ENCODE data around the gene TRRAP.

Gene TRRAP

GRCh38 chr7:98921608-98922372 lies 43.5 kb downstream of the TRRAP start:
- Mint-ChIP-seq H3K4me3 (no peak overlapping the region), H3K4me1 (ENCODE audit: low read depth in 2 of 2) (peaks cover 0 to 2% of the 10 kb centered on the region in 2 donors), H3K27ac (no peak overlapping the region), H3K9me3 (no peaks in the 10 kb centered on the region), H3K36me3 (ENCODE audit: insufficient read depth) (peaks cover 97% of the 10 kb centered on the region), H3K27me3 (no peaks in the 10 kb centered on the region)
- ATAC-seq (replicated peaks) (no peak), DNase-seq (no peak)

GRCh38 chr7:98922392-98923187 lies 44.3 kb downstream of the TRRAP start:
- ATAC-seq (replicated peaks) (no peak), DNase-seq (no peak)
- Mint-ChIP-seq H3K27ac (peak overlapping the region in 1 of 2 donors; percentile 69), H3K4me1 (ENCODE audit: low read depth in 2 of 2) (peaks cover 0 to 2% of the 10 kb centered on the region in 2 donors), H3K36me3 (ENCODE audit: insufficient read depth) (peaks cover 95% of the 10 kb centered on the region), H3K4me3 (no peak overlapping the region), H3K9me3 (no peaks in the 10 kb centered on the region), H3K27me3 (no peaks in the 10 kb centered on the region)

GRCh38 chr7:98923512-98923911 lies 45.2 kb downstream of the TRRAP start:
- no peaks in the 10 kb centered on the region for H3K9me3 Mint-ChIP-seq
- H3K4me1 Mint-ChIP-seq (ENCODE audit: low read depth in 2 of 2), result peaks cover 0 to 2% of the 10 kb centered on the region in 2 donors
- H3K27me3 Mint-ChIP-seq, result no peaks in the 10 kb centered on the region
- no peak overlapping the region for H3K4me3 Mint-ChIP-seq
- DNase-seq, result no peak
- peak overlapping the region in 1 of 2 donors; percentile 23 for H3K27ac Mint-ChIP-seq
- H3K36me3 Mint-ChIP-seq (ENCODE audit: insufficient read depth), result peaks cover 94% of the 10 kb centered on the region
- no peak for ATAC-seq (replicated peaks)

- Mint-ChIP-seq H3K4me3 (no peak overlapping the region), H3K4me1 (ENCODE audit: low read depth in 2 of 2) (peaks cover 11 to 19% of the 10 kb centered on the region in 2 donors), H3K36me3 (ENCODE audit: insufficient read depth) (peaks cover 91% of the 10 kb centered on the region), H3K27ac (peak overlapping the region in 1 of 2 donors; percentile 11), H3K27me3 (no peaks in the 10 kb centered on the region), H3K9me3 (no peaks in the 10 kb centered on the region)
- ATAC-seq (replicated peaks), result no peak
- no peak for DNase-seq
Measured at GRCh38 chr7:98927125-98927524, 48.8 kb downstream of the TRRAP start.

- peak overlapping the region; percentile 50 to 93 for H3K27ac Mint-ChIP-seq
- H3K9me3 Mint-ChIP-seq, result no peaks in the 10 kb centered on the region
- H3K4me3 Mint-ChIP-seq, result peak overlapping the region; percentile 71 to 76
- H3K36me3 Mint-ChIP-seq (ENCODE audit: insufficient read depth), result peaks cover 85% of the 10 kb centered on the region
- no peak for DNase-seq
- peak; percentile 37 for ATAC-seq (replicated peaks)
- no peaks in the 10 kb centered on the region for H3K27me3 Mint-ChIP-seq
- H3K4me1 Mint-ChIP-seq (ENCODE audit: low read depth in 2 of 2), result peaks cover 14 to 19% of the 10 kb centered on the region in 2 donors
Measured at GRCh38 chr7:98930464-98930863, 52.1 kb downstream of the TRRAP start.

GRCh38 chr7:98930921-98931320 lies 52.6 kb downstream of the TRRAP start:
- Mint-ChIP-seq H3K27ac (peak overlapping the region; percentile 50 to 93), H3K4me3 (peak overlapping the region; percentile 71 to 76), H3K9me3 (no peaks in the 10 kb centered on the region), H3K27me3 (no peaks in the 10 kb centered on the region), H3K4me1 (ENCODE audit: low read depth in 2 of 2) (peaks cover 14 to 19% of the 10 kb centered on the region in 2 donors), H3K36me3 (ENCODE audit: insufficient read depth) (peaks cover 85% of the 10 kb centered on the region)
- DNase-seq (peak; percentile 27 to 39 (median 31)), ATAC-seq (replicated peaks) (peak; percentile 98)

- ATAC-seq (replicated peaks), result no peak
- H3K27ac Mint-ChIP-seq, result no peak overlapping the region
- DNase-seq, result no peak
- no peak overlapping the region for H3K4me3 Mint-ChIP-seq
- no peaks in the 10 kb centered on the region for H3K9me3 Mint-ChIP-seq
- H3K4me1 Mint-ChIP-seq (ENCODE audit: low read depth in 2 of 2), result peaks cover 14 to 19% of the 10 kb centered on the region in 2 donors
- H3K27me3 Mint-ChIP-seq, result no peaks in the 10 kb centered on the region
- peaks cover 89% of the 10 kb centered on the region for H3K36me3 Mint-ChIP-seq (ENCODE audit: insufficient read depth)
Measured at GRCh38 chr7:98933321-98933720, 55.0 kb downstream of the TRRAP start.

- H3K9me3 Mint-ChIP-seq, result no peaks in the 10 kb centered on the region
- ATAC-seq (replicated peaks) (no peak), DNase-seq (no peak)
- peak overlapping the region; percentile 49 to 60 for H3K27ac Mint-ChIP-seq
- peaks cover 14 to 19% of the 10 kb centered on the region in 2 donors for H3K4me1 Mint-ChIP-seq (ENCODE audit: low read depth in 2 of 2)
- peaks cover 90% of the 10 kb centered on the region for H3K36me3 Mint-ChIP-seq (ENCODE audit: insufficient read depth)
- H3K4me3 Mint-ChIP-seq, result no peak overlapping the region
- H3K27me3 Mint-ChIP-seq, result no peaks in the 10 kb centered on the region
Measured at GRCh38 chr7:98934267-98934666, 55.9 kb downstream of the TRRAP start.

- H3K9me3 Mint-ChIP-seq, result no peaks in the 10 kb centered on the region
- no peak for ATAC-seq (replicated peaks)
- H3K4me3 Mint-ChIP-seq, result no peak overlapping the region
- H3K4me1 Mint-ChIP-seq (ENCODE audit: low read depth in 2 of 2), result peaks cover 8 to 9% of the 10 kb centered on the region in 2 donors
- H3K27me3 Mint-ChIP-seq, result no peaks in the 10 kb centered on the region
- DNase-seq, result no peak
- peaks cover 92% of the 10 kb centered on the region for H3K36me3 Mint-ChIP-seq (ENCODE audit: insufficient read depth)
- H3K27ac Mint-ChIP-seq, result peak overlapping the region; percentile 26 to 60
Measured at GRCh38 chr7:98935811-98936210, 57.5 kb downstream of the TRRAP start.

GRCh38 chr7:98943336-98943735 lies 65.0 kb downstream of the TRRAP start:
- H3K27ac Mint-ChIP-seq, result peak overlapping the region in 1 of 2 donors; percentile 63
- H3K4me1 Mint-ChIP-seq (ENCODE audit: low read depth in 2 of 2), result peaks cover 0 to 8% of the 10 kb centered on the region in 2 donors
- no peak overlapping the region for H3K4me3 Mint-ChIP-seq
- no peak for DNase-seq
- H3K27me3 Mint-ChIP-seq, result no peaks in the 10 kb centered on the region
- no peak for ATAC-seq (replicated peaks)
- H3K9me3 Mint-ChIP-seq, result no peaks in the 10 kb centered on the region
- peaks cover 68% of the 10 kb centered on the region for H3K36me3 Mint-ChIP-seq (ENCODE audit: insufficient read depth)

GRCh38 chr7:98944386-98944785 lies 66.1 kb downstream of the TRRAP start:
- no peaks in the 10 kb centered on the region for H3K27me3 Mint-ChIP-seq
- no peak overlapping the region for H3K27ac Mint-ChIP-seq
- no peak for ATAC-seq (replicated peaks)
- no peak overlapping the region for H3K4me3 Mint-ChIP-seq
- peaks cover 68% of the 10 kb centered on the region for H3K36me3 Mint-ChIP-seq (ENCODE audit: insufficient read depth)
- no peak for DNase-seq
- peaks cover 0 to 8% of the 10 kb centered on the region in 2 donors for H3K4me1 Mint-ChIP-seq (ENCODE audit: low read depth in 2 of 2)
- H3K9me3 Mint-ChIP-seq, result no peaks in the 10 kb centered on the region

- Mint-ChIP-seq H3K9me3 (no peaks in the 10 kb centered on the region), H3K4me3 (no peak overlapping the region), H3K36me3 (ENCODE audit: insufficient read depth) (peaks cover 67% of the 10 kb centered on the region), H3K27ac (peak overlapping the region in 1 of 2 donors; percentile 80), H3K4me1 (ENCODE audit: low read depth in 2 of 2) (peaks cover 0 to 8% of the 10 kb centered on the region in 2 donors), H3K27me3 (no peaks in the 10 kb centered on the region)
- DNase-seq (no peak), ATAC-seq (replicated peaks) (no peak)
Measured at GRCh38 chr7:98945852-98946251, 67.5 kb downstream of the TRRAP start.

- Mint-ChIP-seq H3K4me1 (ENCODE audit: low read depth in 2 of 2) (peaks cover 0 to 8% of the 10 kb centered on the region in 2 donors), H3K36me3 (ENCODE audit: insufficient read depth) (peaks cover 66% of the 10 kb centered on the region), H3K27me3 (no peaks in the 10 kb centered on the region), H3K27ac (no peak overlapping the region), H3K9me3 (no peaks in the 10 kb centered on the region), H3K4me3 (no peak overlapping the region)
- no peak for DNase-seq
- no peak for ATAC-seq (replicated peaks)
Measured at GRCh38 chr7:98946389-98946788, 68.1 kb downstream of the TRRAP start.

All from effector memory CD8-positive, alpha-beta T cell (primary cell).